ENCODE data around the gene CLVS2.

The CLVS2 gene

DNA sequence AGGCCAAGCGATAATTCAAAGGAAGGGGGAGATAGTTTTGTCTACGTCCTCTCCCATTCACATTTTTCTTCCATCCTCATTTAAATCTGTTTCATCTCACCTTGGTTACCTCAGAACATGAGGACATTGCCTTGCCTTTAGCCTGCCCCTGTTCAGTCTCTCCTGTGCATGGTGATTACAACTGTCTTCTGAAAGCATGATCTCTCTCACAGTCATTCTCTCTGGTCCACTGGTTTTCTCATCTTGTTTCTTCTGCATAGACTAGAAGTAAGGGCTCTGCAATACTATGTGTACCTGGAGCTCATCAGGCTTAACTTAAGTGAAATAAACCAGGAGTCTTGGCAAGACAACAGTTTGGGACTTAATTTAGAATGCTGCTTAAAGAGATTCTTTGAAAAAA lies 31.4 kb downstream of the CLVS2 start:
- FAIRE-seq = no peak

DNA sequence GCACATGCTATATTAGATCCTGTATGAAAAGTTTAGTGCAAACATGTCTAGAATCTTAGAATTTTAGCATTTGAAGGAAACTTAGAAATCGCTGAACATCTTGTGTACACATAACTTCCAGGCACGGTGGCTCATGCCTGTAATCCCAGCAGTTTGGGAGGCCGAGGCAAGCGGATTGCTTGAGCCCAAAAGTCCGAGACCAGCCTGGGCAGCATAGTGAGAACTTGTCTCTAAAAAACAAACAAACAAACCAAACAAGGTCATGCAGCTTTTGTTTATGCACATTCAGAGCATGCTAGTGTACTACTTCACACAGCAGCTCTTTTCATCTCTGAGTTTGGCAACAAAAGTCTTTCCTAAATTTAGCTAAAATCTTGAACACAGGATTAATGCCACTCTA lies 32.2 kb downstream of the CLVS2 start:
- no peak for FAIRE-seq

DNA sequence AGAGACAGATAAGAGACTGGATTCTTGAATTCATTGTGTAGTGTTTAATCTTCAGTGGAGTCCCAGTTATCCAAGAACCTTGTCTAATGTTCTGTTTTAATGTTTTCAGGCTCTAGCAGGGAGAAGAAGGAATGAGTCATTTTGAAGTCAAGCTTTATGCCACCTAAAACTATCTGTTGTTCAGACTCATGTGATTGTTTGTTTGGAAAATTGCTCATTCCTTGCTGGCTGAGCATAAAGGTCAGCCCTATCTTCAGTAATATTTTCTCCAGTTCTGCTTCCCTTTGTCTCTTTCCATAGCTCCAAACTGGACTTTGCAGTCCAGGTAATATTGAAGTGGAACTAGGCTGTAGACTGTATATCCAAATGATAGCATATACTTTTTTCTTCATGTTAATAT lies 34.2 kb downstream of the CLVS2 start:
- FAIRE-seq = no peak

DNA sequence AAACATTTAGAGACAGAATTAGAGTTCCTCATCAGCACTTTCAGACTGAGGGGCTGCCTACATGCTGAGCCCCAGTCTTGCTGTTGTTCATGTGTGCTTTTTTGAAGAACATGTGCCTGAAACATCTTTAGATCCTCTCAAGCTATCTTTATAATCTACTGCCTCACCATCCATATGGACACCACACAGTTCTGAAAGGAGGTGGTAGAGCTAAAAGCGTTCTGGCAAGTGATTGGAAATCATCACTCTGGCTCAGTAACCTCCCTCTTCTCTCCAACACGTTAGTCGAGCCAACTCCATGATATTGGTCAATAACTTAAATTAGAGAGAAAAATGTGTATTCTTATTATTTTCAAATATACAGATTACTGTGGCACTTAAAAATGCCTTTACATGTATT lies 40.6 kb downstream of the CLVS2 start:
- no peak for FAIRE-seq

DNA sequence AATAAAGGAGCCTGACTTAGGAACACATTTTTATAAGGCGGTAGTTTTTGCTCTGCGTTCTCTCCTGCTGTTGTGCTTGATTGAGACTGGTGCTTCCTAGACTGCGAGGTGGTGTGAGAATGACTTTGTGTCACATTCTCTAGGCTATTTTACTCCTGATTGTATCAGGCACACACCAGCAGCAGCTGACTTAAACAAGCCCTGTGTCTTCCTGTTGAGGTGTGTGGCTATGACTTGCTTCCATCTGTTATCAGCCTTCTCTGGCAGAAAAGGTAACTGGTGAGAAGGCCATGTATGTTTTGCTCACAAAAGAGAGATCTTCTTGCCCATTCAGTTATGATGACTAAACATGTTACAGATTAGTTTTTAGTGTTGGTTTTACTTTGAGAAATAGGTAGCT lies 43.4 kb downstream of the CLVS2 start:
- FAIRE-seq = no peak

DNA sequence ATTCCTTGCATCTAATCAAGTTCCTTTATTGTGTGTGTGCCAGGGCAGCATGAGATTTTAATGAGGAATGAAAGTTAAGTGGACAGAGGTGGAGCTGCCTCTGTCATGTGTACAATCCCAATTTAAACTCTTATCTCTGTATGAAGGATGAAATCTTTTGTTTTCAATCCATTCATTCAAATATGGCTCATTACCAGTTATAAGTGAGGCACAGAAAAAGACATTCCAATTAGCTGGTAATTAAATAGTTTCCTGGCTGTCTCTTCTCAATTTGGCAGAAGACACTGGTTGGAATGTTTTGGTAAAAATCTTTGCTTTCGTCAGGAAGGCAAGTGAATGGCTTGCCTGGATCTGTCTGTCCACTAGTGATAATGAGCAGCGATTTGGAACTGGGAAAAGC lies 46.4 kb downstream of the CLVS2 start:
- FAIRE-seq = no peak

DNA sequence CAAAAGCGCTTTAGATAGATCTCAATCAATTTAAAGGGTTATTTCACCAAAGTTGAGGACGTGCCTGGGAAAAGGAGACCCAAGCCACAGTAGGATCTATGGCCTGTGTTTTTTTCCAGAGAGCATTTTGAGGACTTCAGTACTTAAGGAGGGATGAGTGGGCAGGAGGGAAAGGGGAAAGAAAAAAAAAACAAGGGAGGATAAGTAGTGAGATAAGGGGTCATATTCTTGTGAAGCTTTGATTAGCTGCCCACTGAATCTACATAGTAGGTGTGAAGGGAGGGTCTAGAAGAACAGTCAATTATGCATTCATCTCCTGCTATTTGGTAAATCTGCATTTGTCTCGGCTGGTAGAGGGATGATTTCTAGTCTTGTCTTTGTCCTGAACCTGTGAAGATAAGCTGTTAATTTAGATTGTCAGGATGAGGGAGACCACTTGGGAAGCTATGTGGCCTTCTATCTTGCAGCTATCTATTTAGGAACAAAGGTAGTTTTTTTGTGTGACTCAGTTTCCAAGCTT lies 48.4 kb downstream of the CLVS2 start:
- no peak for FAIRE-seq

DNA sequence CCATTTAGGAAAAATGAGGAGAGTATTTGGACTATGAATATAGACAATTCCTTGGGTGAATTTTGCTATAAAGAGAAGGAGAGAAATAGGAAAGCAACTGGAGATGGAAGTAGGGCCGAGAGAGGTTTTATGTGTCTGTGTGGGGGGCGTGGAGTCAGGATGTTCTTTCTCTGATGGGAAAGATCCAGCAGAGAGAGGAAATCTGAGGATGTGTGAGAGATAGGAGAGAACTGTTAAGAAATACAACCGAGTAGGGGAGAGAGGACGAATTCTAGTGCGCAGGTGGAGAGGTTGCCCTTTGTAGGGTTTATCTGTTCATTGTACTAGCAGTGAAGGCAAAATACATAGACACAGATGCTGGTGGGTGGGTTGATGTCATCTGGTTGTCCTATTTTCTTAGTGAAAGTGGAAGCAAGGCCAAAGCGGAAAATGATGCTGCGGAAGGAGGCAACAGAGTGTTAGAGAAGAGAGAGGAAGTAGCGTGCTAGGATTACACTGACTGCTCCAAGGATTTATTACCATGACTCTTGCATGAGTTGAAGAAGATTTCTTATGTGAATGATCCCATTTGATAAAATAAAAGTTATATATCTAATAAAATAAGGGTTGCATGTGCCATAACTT lies 57.7 kb downstream of the CLVS2 start:
- no peak for FAIRE-seq

DNA sequence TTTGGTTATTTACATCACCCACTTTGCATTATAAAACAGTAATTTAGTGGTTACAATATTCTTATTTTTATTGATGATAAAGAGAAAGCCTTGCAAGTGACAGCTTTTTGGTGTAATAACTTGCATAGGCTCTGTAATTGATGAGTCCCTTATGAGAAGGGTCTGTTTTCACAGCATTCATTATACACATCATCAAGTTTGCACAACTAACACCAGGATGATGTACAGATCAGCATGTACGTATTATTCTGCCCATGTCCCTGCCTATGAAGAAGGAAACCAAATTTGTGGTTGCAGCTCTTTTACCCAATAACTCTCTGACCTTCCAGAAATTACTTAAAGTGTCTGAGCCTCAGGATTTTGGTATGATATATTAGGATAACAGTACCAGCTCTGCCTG lies 59.2 kb downstream of the CLVS2 start:
- no peak for FAIRE-seq

DNA sequence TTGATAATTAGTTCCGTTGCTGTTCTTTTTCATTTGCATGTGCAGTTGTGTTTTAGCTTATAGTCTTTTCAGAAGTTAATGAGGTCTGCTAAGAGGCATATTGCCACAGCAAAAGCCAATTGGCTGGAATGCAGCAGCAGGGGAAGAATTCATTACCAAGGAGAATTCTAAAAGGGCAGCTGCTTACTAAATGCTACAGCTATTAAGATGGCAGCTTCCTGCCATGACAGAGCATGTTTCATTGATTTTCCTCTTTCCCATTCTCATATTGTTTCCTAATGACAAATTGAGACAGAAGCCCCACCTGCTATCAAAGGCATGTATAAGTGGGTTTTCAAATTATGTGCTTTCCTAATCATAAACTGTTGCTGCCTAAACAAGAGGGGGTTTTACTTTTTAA lies 66.6 kb downstream of the CLVS2 start:
- FAIRE-seq = no peak

DNA sequence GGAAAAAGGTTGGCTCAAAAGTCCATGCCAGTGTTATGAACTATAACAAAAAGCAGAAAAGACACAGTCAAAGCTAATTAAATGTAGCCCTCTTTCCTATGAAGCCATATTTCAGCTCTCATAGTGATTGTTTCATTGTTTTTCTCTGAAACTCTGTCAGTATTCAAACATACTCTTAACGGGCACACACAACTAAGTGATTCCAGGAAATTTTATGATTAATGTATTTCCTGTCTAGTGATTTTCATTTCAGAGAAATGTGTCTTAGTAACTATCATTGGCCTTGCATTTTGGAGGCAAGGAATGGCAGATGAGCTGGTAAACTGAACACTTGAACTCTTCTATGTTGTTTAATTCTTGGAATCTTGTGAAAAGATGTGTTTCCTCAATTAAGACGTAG lies 68.0 kb downstream of the CLVS2 start:
- FAIRE-seq = no peak

DNA sequence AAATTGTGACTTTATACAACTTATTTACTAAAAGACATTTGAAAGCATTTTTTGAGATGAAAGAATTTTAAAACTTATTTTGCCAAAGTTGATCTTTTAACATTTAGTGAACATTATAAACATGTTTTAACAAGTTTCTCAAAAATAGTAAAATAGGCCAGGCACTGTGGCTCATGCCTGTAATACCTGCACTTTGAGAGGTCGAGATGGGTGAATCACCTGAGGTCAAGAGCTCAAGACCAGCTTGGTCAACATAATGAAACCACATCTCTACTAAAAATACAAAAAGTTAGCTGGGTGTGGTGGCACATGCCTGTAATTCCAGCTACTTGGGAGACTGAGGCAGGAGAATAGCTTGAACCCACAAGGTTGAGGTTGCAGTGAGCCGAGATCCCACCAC lies 78.6 kb downstream of the CLVS2 start:
- no peak for FAIRE-seq

DNA sequence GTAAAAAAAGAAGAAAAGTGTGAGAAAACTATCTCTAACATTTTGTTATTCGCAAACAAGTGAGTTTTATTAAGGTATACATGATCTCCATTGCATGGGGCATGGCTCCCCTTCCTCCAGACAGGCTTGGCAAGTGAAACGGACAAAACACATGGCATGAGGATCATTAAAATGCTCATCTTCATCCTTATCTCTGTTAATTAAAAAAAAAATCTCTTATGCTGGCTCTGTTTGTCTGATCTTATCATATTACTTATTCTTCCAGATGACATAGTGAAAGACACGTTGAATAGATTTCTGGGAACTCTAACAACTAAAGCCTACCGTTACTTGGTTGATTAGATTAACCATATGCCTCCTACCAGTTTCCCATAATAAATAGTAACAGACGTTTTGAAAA lies 89.4 kb downstream of the CLVS2 start:
- no peak for FAIRE-seq

DNA sequence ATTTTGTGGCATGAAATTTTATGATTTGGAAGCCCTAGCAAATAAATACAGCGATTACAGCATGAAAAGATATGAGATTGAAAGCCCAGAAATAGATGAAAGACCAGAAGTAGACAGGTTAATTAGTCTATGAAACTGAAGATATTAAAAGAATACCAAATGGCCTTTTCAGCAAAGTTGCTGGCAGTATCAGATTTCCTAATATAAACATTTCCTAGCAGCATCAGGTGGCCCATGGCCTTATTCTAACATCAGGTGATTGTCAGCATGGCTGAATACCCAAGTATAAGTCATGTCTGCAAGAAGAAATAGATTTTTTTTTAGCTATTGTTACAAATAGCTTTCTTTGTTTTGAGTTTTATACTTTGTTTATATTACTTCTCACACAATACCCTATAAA lies 93.2 kb downstream of the CLVS2 start:
- FAIRE-seq = no peak

DNA sequence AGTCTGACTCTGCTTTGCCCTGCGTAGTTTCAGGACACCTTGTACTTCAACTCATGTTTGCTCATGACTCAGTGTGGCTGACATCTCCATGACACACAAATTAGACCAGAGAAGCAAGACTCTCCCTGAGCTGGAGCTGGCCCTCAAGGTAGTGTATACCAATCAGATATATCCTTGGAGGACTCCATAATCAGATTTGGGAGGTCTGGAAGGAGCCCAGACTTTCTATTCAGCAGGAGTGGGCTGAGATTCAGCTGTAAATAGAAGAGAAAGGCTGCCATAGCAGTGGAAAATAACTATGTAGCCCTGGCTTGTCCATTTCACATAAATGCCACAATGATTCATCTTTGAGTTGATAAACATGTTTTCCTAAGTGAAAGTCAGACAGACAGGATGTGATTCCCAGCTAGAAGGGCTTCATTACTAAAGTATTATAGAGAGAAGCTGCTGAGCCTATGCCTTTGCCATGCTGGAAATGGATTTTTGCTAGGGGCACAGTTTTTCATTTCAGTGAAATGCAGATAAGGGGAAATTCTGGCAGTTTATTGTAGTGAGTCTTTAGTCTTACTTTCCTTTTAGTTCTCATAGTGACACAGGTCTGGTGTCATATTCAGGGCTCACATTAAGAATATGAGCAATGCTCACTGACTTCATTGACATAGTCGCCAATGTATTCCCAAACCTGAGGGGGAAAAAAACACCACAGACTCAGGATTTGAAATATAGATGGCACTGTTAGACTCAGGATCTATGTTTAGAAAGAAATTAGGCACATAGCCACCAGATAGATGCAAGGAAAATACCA lies 95.3 kb downstream of the CLVS2 start:
- no peak for FAIRE-seq

DNA sequence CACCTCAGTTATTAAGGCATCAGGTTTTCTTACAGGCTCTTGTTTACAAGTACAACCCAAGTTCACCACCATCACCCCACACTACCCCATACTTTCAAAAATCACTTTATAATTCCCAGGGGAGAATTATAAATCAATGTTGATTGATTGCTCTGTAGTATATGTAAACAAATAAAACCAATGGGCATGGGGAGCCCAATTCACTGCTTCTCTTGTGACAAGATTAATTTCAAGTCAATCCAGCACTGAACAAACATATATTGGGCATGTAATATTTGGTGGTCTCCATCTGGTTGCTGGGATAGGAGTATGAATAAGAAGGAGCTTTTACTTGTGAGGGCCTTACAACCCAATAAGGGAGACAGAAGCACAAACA lies 95.8 kb downstream of the CLVS2 start:
- FAIRE-seq = no peak

DNA sequence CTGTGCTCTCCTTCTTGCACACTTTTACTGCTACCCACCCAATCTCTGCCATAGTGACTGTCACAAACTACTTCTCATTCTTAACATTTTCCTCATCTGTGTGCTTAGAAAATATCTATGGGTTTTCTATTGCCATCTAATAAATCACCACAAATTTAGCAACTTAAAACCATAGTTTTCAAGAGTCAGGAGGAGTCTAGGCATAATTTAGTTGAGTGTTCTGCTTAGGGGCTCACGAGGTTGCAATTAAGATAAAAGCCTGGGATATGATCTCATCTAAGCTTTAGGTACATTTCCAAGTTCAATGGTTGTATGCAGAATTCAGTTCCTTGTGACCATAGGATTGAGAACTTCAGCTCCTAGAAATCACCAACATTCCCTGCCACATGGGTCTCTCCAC lies 98.8 kb downstream of the CLVS2 start:
- FAIRE-seq = no peak

DNA sequence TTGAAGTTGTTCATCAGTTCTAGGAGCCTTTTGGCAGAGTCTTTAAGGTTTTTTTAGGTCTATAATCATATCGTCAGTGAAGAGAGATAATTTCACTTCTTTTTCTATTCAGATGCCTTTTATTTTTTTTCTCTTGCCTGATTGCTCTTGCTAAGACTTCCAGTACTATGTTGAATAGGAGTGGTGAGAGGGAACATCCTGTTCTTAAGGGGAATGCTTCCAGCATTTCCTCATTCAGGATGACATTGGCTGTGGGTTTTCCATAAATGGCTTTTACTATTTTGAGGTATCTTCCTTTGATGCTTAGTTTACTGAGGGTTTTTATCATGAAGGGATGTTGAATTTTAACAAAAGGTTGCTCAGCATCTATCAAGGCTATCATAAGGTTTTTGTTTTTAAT lies 109.5 kb downstream of the CLVS2 start:
- FAIRE-seq = no peak

DNA sequence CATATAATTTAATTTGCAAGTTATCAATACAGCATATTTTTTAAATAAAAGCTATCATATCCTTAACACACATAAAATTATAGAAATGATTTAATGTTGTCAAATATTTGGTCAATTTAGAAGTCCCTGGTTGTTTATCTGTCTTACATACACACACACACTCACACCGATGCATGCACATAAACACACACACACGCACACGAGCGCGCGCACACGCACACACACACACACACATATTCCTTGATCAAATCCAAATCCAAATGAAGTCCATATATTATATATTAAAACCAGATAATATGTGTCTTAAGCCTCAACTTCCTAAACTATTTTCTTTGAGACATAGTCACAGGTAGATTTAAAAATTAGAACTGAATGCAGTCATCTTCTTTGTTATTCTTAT lies 120.3 kb downstream of the CLVS2 start:
- FAIRE-seq = no peak

DNA sequence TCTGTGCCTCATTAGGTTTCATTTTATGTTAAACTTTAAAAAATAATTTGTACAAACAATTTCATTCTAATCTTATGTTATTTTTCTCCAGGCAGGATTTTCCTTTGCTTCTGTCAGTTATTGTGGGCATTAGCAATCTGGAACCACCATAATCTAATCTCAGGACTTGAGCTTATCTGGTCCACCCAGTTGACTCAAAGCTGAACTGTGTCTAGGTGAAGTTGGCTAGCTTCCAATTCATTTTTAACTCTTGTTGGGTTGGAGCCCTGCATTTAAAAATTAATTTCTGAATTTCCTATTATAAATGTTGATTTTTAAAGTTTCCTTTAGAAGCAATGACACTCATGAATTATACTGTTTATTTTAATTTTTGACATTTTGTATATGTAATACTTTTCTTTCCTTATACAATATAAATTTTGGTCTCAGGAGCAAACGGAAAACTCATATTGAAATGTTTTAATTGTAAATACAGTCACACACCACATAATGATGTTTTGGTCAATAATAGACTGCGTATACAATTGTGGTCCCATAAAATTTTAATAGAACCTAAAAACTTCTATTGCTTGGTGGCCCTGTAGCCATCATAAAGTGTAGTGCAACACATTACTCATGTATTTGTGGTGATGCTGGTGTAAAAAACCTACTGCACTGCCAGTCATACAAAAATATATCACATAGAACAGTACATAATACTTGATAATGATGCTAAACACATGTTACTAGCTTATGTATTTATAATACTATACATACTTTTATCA lies 121.3 kb downstream of the CLVS2 start:
- no peak for FAIRE-seq

DNA sequence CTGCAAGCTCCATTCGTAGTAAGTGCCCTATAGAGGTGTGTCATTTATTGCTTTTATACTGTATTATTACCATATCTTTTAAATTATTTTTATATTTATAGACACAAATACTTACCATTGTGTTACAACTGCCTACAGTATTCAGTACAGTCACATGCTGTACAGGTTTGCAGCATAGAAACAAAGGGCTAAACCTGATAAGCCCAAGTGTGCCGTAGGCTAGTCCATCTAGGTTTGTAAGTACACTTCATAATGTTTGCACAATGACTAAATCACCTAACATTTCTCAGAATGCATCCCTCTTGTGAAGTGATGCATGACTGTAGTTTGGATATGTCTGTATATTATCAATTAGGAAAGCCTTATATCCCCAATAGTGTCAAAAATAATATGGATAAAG lies 122.8 kb downstream of the CLVS2 start:
- FAIRE-seq = no peak
